Rectal smooth muscle tissue (tissue), 1 donor: ENCODE measurements around the gene SLC12A3.

Source experiments
- H3K27ac ChIP-seq: one replicate; pipeline ENCODE4 v1.7.0; 2013; ENCODE audit warnings: low read depth, low read length, inconsistent platforms
- H3K27me3 ChIP-seq: one replicate; pipeline ENCODE4 v1.7.0; 2013; ENCODE audit warnings: low read length; ENCODE audit not compliant: control insufficient read depth, insufficient read depth
- H3K36me3 ChIP-seq: one replicate; pipeline ENCODE4 v1.7.0; 2013; ENCODE audit warnings: low read length; ENCODE audit not compliant: control insufficient read depth, insufficient read depth
- H3K4me1 ChIP-seq: one replicate; pipeline ENCODE4 v1.7.0; 2013; ENCODE audit warnings: low read length; ENCODE audit not compliant: control insufficient read depth, insufficient read depth
- H3K4me3 ChIP-seq: one replicate; pipeline ENCODE4 v1.7.0; 2013; ENCODE audit warnings: low read length
- H3K9ac ChIP-seq: one replicate; pipeline ENCODE4 v1.7.0; 2013; ENCODE audit warnings: low read length

SLC12A3 gene

GRCh38 chr16:56938664-56939513 lies 73.9 kb downstream of the SLC12A3 start:
- Histone ChIP-seq H3K4me3 (no peak overlapping the region), H3K36me3 (peaks cover 55% of the 10 kb centered on the region), H3K27me3 (no peaks in the 10 kb centered on the region), H3K27ac (no peak overlapping the region), H3K9ac (no peak overlapping the region), H3K4me1 (peaks cover 11% of the 10 kb centered on the region)

- Histone ChIP-seq H3K9ac (no peak overlapping the region), H3K27ac (no peak overlapping the region), H3K4me1 (peaks cover 11% of the 10 kb centered on the region), H3K27me3 (no peaks in the 10 kb centered on the region), H3K4me3 (no peak overlapping the region), H3K36me3 (peaks cover 57% of the 10 kb centered on the region)
Observed at GRCh38 chr16:56939801-56940200, 74.8 kb downstream of the SLC12A3 start.

DNA sequence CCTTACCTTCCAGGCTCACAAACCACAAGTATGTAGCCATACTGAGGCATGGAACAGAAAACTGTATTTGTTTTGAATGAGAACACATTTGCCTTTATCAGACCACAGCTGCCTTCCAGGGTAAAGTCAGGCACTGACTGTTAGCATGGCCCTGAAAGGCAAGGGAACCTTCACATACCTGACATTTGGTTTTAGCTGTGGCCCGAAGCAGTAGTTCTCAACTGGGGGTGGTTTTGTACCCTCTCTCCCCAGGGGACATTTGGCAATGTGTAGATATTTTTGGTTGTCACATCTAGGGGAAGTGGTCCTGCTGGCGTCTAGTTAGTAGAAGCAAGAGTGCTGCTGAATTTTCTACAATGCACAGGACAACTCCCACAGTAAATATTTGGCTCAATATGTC lies 76.1 kb downstream of the SLC12A3 start:
- no peak overlapping the region for H3K27ac ChIP-seq
- peaks cover 62% of the 10 kb centered on the region for H3K36me3 ChIP-seq
- no peaks in the 10 kb centered on the region for H3K27me3 ChIP-seq
- peaks cover 5% of the 10 kb centered on the region for H3K4me1 ChIP-seq
- H3K9ac ChIP-seq = no peak overlapping the region
- H3K4me3 ChIP-seq = peak overlapping the region; percentile 9

DNA sequence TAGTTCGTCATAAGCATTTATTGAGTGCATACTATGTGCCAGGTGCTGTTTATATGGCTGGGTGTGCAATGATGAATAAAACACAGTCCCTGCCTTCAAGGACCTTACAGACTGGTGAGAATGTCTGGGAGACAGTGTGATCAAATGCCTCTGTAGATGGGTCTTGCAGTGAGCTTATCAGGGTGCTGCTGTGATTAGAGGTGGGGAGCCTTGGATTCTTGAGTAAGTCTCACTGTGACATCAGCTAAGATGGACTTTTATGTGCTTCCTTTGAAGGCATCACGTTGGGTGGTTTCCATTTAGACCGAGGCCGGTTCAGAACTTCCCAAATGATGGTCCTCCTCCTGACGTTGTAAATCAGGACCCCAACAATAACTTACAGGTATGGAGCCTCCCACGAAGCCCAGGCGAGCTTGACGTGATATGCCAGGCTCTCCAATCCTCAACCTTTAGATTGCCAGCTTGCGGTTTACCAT lies 76.9 kb downstream of the SLC12A3 start:
- H3K36me3 ChIP-seq = peaks cover 59% of the 10 kb centered on the region
- H3K27ac ChIP-seq = no peak overlapping the region
- H3K4me3 ChIP-seq = no peak overlapping the region
- no peaks in the 10 kb centered on the region for H3K4me1 ChIP-seq
- no peaks in the 10 kb centered on the region for H3K27me3 ChIP-seq
- H3K9ac ChIP-seq = no peak overlapping the region

DNA sequence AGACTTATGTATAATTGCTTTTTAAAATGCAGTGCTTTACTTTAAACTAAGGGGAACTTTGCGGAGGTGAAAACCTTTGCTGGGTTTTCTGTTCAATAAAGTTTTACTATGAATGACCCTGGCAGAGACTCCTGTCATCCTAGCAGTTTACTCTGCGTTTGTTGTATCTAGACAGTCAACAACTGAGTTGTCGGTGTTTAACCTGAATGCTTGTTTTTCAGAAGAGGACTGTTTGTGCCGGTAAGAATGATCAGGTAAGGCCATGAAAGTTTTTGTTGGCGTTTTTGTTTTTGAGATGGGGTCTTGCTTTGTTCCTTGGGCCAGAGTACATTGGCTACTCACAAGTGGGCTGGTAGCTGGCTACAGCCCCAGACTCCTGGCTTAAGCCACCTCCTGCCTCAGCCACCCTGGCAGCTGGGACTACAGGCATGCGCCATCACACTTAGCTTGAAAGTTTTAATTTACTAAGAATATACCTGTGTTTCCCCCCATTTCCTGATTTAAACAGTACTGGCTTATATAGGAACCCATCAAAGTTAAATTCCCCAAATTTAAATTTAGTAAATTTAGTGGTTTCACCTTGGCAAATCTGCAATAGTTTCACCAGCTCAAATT lies 78.9 kb downstream of the SLC12A3 start:
- Histone ChIP-seq H3K36me3 (peaks cover 49% of the 10 kb centered on the region), H3K9ac (no peak overlapping the region), H3K27me3 (no peaks in the 10 kb centered on the region), H3K27ac (no peak overlapping the region), H3K4me1 (no peaks in the 10 kb centered on the region), H3K4me3 (no peak overlapping the region)

GRCh38 chr16:56944954-56945839 lies 80.2 kb downstream of the SLC12A3 start:
- Histone ChIP-seq H3K9ac (no peak overlapping the region), H3K4me3 (no peak overlapping the region), H3K36me3 (peaks cover 36% of the 10 kb centered on the region), H3K4me1 (no peaks in the 10 kb centered on the region), H3K27me3 (no peaks in the 10 kb centered on the region), H3K27ac (no peak overlapping the region)

- no peaks in the 10 kb centered on the region for H3K27me3 ChIP-seq
- peaks cover 29% of the 10 kb centered on the region for H3K36me3 ChIP-seq
- no peaks in the 10 kb centered on the region for H3K4me1 ChIP-seq
- no peak overlapping the region for H3K27ac ChIP-seq
- no peak overlapping the region for H3K9ac ChIP-seq
- no peak overlapping the region for H3K4me3 ChIP-seq
Observed at GRCh38 chr16:56945847-56946527, 81.0 kb downstream of the SLC12A3 start.

DNA sequence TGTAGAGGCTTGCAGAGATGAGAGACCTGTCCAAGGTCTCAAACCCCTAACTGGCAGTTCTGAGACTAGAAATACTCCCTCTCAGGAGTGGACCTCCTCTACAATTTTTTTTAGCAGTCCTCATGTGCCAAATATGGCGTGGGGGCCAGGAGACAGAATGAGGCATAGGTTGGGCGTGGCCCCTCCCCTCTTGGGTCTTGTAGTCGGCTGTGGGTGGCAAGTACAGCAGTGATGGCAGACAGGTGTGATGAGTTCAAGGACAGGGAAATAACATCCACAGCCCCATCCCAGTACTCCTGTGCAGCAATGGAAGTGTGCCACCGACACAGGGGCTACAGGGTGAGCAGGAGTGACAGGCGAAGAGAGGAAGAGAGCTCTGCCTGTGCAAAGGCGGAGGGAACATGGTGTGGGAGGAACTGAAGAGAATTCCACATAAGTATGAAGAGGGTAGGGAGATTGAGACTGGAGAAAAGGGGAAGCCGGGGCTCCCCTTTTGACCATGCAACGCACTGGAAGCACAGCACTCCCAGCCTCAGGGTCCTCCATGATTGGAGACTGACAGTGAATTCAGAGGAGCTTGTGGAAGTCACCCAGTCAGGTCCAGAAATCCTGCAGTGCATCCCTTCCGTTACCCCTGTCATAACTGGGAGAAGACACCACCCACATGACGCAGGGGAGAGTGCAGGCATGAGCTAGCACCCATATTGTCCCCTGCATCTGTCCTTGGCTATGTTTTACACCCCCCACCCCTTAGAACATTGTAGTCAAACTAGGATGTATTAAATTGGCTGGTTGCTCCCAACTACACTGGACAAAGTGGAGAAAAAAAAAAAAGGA lies 82.0 kb downstream of the SLC12A3 start:
- Histone ChIP-seq H3K36me3 (peaks cover 21% of the 10 kb centered on the region), H3K9ac (no peak overlapping the region), H3K4me1 (no peaks in the 10 kb centered on the region), H3K27me3 (no peaks in the 10 kb centered on the region), H3K27ac (no peak overlapping the region), H3K4me3 (no peak overlapping the region)

DNA sequence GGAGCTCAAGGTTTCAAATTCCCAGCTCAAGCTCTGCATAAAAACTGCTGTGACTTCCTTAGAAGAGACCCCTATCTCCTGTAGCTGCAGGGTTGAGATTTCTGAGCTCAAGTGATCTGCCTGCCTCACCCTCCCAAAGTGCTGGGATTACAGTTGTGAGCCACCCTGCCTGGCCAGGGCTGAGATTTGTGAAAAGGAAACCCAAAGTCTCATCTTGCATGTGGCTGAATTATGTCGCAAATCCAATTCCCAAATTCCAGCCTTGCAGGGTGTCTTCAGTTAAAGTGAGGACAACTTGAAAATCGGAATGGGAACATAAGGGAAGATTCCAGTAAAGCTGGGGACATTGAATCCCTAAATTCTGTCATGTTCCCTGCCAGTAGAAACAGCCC lies 82.6 kb downstream of the SLC12A3 start:
- Histone ChIP-seq H3K27me3 (no peaks in the 10 kb centered on the region), H3K27ac (no peak overlapping the region), H3K9ac (no peak overlapping the region), H3K4me3 (no peak overlapping the region), H3K4me1 (no peaks in the 10 kb centered on the region), H3K36me3 (peaks cover 17% of the 10 kb centered on the region)

DNA sequence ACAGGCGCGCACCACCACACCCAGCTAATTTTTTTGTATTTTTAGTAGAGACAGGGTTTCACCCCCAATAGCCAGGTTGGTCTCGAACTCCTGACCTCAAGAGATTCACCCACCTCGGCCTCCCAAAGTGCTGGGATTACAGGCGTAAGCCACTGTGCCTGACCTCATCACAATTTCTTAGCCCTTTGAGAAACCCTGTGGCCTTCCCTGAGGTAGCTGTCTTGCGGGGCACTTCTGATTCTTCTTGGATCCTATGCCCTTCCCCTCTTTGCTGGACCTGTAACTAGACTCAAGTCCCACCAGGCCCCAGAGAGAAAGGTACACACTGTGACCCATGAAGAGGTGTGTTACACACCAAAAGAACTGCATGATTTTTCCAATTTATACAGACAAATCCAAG lies 83.2 kb downstream of the SLC12A3 start:
- no peak overlapping the region for H3K9ac ChIP-seq
- no peak overlapping the region for H3K27ac ChIP-seq
- no peak overlapping the region for H3K4me3 ChIP-seq
- peaks cover 13% of the 10 kb centered on the region for H3K36me3 ChIP-seq
- H3K27me3 ChIP-seq = no peaks in the 10 kb centered on the region
- no peaks in the 10 kb centered on the region for H3K4me1 ChIP-seq

DNA sequence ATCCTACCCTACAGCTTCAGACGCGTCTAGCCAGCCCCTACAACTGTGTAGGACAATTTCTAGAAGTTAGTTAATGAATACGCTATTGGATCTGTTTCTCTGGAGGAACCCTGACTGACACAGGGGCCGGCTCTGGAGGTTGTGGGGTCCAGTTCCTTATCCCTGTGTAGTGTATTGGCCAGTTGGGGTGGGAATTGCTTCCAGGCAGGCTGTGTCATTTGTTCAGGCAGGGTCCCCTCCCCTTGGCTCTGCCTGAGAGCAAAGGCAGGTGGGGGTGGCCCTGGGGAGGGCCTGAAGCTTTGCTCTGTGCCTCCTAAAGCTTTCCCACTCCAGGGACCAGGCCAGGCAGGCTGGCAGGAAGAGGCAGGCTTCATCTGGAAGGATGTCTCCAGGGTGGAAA lies 85.0 kb downstream of the SLC12A3 start:
- Histone ChIP-seq H3K27ac (no peak overlapping the region), H3K27me3 (no peaks in the 10 kb centered on the region), H3K4me3 (no peak overlapping the region)

More for the DNA sequence above, 85.0 kb downstream of the SLC12A3 start:
- H3K4me1 ChIP-seq = no peaks in the 10 kb centered on the region
- H3K9ac ChIP-seq = no peak overlapping the region
- H3K36me3 ChIP-seq = peaks cover 4% of the 10 kb centered on the region
